SK-N-SH treated with all-trans-retinoic acid at 6 μM for 48 hours (cell line): ENCODE measurements around the gene TRAF7.

Experiments used
- ATAC-seq: fragments of 200-7000 bp; cut with Tn5 transposase; 3 replicates; pipeline ENCODE4 v1.9.1; 2020; ENCODE audit warnings: mild to moderate bottlenecking, moderate library complexity
- ARNTL ChIP-seq: fragments of 450-650 bp; formaldehyde crosslinking; IDR thresholded peaks from 2 replicates; pipeline ENCODE4 v1.5.0; 2020; ENCODE audit warnings: low read depth, mild to moderate bottlenecking, moderate library complexity, borderline replicate concordance
- CREB5 ChIP-seq: fragments of 250-450 bp; sonication (Bioruptor Pico); IDR thresholded peaks from 2 replicates; pipeline ENCODE4 v1.5.1; 2020; ENCODE audit warnings: low read depth, mild to moderate bottlenecking, moderate library complexity
- CSDC2 ChIP-seq: fragments of 250-450 bp; sonication (Bioruptor Pico); IDR thresholded peaks from 2 replicates; pipeline ENCODE4 v1.5.0; 2020; ENCODE audit warnings: mild to moderate bottlenecking, moderate library complexity
- CSRNP3 ChIP-seq: fragments of 250-450 bp; sonication (Bioruptor Pico); IDR thresholded peaks from 2 replicates; pipeline ENCODE4 v1.5.1; 2021; ENCODE audit warnings: mild to moderate bottlenecking, moderate library complexity
- ESRRG ChIP-seq: fragments of 250-450 bp; sonication (Bioruptor Pico); IDR thresholded peaks from 2 replicates; pipeline ENCODE4 v1.6.1; 2021; ENCODE audit warnings: mild to moderate bottlenecking
- GLIS3 ChIP-seq: fragments of 250-450 bp; sonication (Bioruptor Pico); IDR thresholded peaks from 2 replicates; pipeline ENCODE4 v1.5.0; 2020; ENCODE audit warnings: mild to moderate bottlenecking, moderate library complexity
- ISL1 ChIP-seq: fragments of 250-450 bp; sonication (Bioruptor Pico); IDR thresholded peaks from 2 replicates; pipeline ENCODE4 v2.1.2; 2022; ENCODE audit warnings: mild to moderate bottlenecking, moderate library complexity
- OSR1 ChIP-seq: fragments of 250-450 bp; sonication (Bioruptor Pico); IDR thresholded peaks from 2 replicates; pipeline ENCODE4 v1.8.0; 2022; ENCODE audit warnings: moderate library complexity, mild to moderate bottlenecking, inconsistent platforms
- PATZ1 ChIP-seq: fragments of 250-450 bp; sonication (Bioruptor Pico); IDR thresholded peaks from 2 replicates; pipeline ENCODE4 v1.8.0; 2020; ENCODE audit warnings: mild to moderate bottlenecking, moderate library complexity, borderline replicate concordance
- POU6F1 ChIP-seq: fragments of 250-450 bp; sonication (Bioruptor Pico); IDR thresholded peaks from 2 replicates; pipeline ENCODE4 v1.8.0; 2021; ENCODE audit warnings: low read depth, mild to moderate bottlenecking, moderate library complexity, borderline replicate concordance
- PPARA ChIP-seq: fragments of 250-450 bp; sonication (Bioruptor Pico); IDR thresholded peaks from 2 replicates; pipeline ENCODE4 v1.5.0; 2020; ENCODE audit warnings: mild to moderate bottlenecking, borderline replicate concordance
- RARB ChIP-seq: fragments of 250-450 bp; sonication (Bioruptor Pico); IDR thresholded peaks from 2 replicates; pipeline ENCODE4 v1.8.0; 2021; ENCODE audit warnings: mild to moderate bottlenecking, moderate library complexity
- SNAI2 ChIP-seq: fragments of 250-450 bp; sonication (Bioruptor Pico); IDR thresholded peaks from 2 replicates; pipeline ENCODE4 v1.5.0; 2020; ENCODE audit warnings: mild to moderate bottlenecking, moderate library complexity
- TCF4 ChIP-seq: fragments of 250-450 bp; sonication (Bioruptor Pico); IDR thresholded peaks from 2 replicates; pipeline ENCODE4 v1.8.0; 2021; ENCODE audit warnings: mild to moderate bottlenecking, moderate library complexity, borderline replicate concordance
- ZC3H10 ChIP-seq: fragments of 250-450 bp; sonication (Bioruptor Pico); IDR thresholded peaks from 2 replicates; pipeline ENCODE4 v1.5.1; 2021; ENCODE audit warnings: mild to moderate bottlenecking, moderate library complexity
- ZFP30 ChIP-seq: fragments of 450-650 bp; formaldehyde crosslinking; IDR thresholded peaks from 2 replicates; pipeline ENCODE4 v1.5.0; 2022; ENCODE audit warnings: mild to moderate bottlenecking, moderate library complexity
- ZNF565 ChIP-seq: fragments of 450-650 bp; formaldehyde crosslinking; conservative IDR thresholded peaks from 2 replicates; pipeline ENCODE4 v1.5.0; 2020; ENCODE audit warnings: low read depth, mild to moderate bottlenecking, moderate library complexity
- ZNF70 ChIP-seq: fragments of 450-650 bp; formaldehyde crosslinking; IDR thresholded peaks from 2 replicates; pipeline ENCODE4 v1.5.0; 2020; ENCODE audit warnings: mild to moderate bottlenecking, moderate library complexity
- ZNF8 ChIP-seq: fragments of 450-650 bp; formaldehyde crosslinking; IDR thresholded peaks from 2 replicates; pipeline ENCODE4 v1.5.0; 2020; ENCODE audit warnings: mild to moderate bottlenecking, moderate library complexity
- TF ChIP-seq, protein P1 (sequence below): fragments of 250-450 bp; sonication (Bioruptor Pico); IDR thresholded peaks from 2 replicates; pipeline ENCODE4 v1.5.0; 2020; ENCODE audit warnings: mild to moderate bottlenecking, moderate library complexity

The TRAF7 gene

DNA sequence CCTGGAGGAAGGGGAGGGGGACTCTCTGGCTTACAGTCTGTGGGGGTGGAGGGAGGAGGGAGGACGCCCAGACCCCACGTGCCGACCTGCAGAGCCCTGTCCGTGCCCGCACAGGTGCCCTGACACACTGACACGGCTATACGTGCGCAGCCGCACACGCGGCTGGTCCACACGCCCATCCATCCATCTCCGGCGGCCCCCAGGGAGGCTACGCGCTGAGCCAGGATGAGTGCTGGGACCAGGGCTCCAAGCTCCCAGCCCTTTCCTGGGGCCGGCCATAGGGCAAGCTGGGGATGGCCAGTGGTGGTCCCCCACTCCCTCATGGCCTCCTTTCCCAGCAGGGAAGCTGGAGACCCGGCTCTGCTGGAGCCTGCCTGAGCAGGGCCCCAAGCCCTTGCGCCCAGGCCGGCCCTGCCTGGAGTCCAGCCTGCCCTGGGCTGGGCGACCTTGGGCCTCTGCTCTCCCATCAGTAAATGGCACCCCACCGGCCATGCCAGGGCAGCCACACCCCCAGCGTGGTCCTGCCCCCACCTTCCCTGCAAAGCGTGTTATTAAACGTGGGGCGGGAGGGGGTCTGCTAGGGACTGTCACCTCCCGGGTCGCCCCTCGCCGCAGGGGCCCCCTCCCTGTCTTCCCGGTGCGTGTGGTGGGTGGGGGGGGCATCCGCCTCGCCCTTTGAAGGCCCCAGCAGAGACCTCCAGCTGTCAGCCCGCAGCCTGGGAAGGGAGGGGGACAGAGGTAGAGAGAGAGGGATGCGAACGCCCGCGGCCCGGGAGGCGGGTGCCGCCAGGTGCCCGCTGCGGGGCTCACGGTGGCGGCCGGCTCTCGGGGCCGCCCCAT lies 40.0 kb downstream of the TRAF7 start:
- ATAC-seq, result peak; percentile 30
- no peak for TF ChIP-seq PATZ1 (CRISPR knock-in tag)

DNA sequence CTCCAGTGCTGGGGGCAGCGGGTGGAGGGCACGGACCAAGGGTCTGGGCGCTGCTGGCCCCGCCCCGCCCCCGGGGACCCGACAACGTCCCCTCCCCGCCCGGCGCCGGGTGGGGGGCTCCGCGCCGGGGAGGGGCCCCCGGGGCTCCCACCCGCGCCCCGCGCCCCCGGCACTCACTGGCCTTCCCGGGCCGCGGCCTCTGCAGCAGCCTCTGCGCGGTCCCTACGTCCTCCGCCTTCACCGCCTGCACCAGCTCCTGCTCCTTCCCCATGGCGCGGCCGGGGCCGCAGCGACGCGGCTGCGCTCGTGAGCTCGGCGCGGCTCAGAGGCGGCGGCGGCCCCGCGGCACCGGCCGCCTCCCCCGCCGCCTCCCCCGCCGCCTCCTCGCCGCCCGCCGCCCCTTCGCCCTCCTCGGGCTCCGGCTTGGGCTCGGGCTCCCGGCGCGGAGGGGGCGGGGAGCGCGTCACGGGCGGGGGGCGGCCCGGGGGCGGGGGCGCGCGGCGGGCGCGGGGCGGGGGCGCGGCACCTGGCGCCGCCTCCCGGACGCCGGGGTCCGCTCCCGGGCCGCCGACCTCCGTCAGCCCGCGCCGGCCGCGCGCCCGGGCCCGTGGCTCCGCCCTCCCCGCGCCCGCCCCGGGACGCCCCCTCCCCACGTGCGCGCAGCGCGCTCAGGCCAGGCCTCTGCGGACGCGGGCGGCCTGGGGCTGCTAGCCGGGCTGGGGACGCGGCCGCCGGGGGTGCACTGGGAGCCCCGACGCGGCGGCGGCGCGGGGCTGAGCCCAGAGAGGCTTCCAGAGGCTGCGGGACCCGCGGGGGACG lies 40.8 kb downstream of the TRAF7 start, which contains the start of gene CASKIN1:
CASKIN1 (minus strand) TSS at position 444 of the 819 bp plus-strand sequence; CDS start at position 271, 173 bp downstream.
- TF ChIP-seq POU6F1 (CRISPR knock-in tag), result no peak
- no peak for TF ChIP-seq ISL1 (CRISPR knock-in tag)
- no peak for TF ChIP-seq ZFP30 (CRISPR knock-in tag)
- TF ChIP-seq ZC3H10 (CRISPR knock-in tag), result no peak
- TF ChIP-seq PPARA (CRISPR knock-in tag), result no peak
- no peak for TF ChIP-seq ZNF70
- TF ChIP-seq CREB5 (CRISPR knock-in tag), result no peak
- no peak for TF ChIP-seq ARNTL (CRISPR knock-in tag)
- TF ChIP-seq ZNF8 (CRISPR knock-in tag), result no peak
- no peak for TF ChIP-seq SNAI2 (CRISPR knock-in tag)
- no peak for TF ChIP-seq GLIS3 (CRISPR knock-in tag)
- TF ChIP-seq RARB (CRISPR knock-in tag), result no peak
- no peak for TF ChIP-seq CSDC2
- no peak for TF ChIP-seq TCF4 (CRISPR knock-in tag)
- TF ChIP-seq ESRRG (CRISPR knock-in tag), result no peak
- no peak for TF ChIP-seq PATZ1 (CRISPR knock-in tag)
- no peak for TF ChIP-seq ZNF565
- TF ChIP-seq, protein P1, sequence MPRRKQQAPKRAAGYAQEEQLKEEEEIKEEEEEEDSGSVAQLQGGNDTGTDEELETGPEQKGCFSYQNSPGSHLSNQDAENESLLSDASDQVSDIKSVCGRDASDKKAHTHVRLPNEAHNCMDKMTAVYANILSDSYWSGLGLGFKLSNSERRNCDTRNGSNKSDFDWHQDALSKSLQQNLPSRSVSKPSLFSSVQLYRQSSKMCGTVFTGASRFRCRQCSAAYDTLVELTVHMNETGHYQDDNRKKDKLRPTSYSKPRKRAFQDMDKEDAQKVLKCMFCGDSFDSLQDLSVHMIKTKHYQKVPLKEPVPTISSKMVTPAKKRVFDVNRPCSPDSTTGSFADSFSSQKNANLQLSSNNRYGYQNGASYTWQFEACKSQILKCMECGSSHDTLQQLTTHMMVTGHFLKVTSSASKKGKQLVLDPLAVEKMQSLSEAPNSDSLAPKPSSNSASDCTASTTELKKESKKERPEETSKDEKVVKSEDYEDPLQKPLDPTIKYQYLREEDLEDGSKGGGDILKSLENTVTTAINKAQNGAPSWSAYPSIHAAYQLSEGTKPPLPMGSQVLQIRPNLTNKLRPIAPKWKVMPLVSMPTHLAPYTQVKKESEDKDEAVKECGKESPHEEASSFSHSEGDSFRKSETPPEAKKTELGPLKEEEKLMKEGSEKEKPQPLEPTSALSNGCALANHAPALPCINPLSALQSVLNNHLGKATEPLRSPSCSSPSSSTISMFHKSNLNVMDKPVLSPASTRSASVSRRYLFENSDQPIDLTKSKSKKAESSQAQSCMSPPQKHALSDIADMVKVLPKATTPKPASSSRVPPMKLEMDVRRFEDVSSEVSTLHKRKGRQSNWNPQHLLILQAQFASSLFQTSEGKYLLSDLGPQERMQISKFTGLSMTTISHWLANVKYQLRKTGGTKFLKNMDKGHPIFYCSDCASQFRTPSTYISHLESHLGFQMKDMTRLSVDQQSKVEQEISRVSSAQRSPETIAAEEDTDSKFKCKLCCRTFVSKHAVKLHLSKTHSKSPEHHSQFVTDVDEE (CRISPR knock-in tag), result no peak
- TF ChIP-seq CSRNP3 (CRISPR knock-in tag), result no peak
- TF ChIP-seq OSR1 (CRISPR knock-in tag), result no peak
- ATAC-seq, result peak; percentile 32; the same call in 2 of the 3 replicates
